ENCODE data around the gene PNCK.

DNA sequence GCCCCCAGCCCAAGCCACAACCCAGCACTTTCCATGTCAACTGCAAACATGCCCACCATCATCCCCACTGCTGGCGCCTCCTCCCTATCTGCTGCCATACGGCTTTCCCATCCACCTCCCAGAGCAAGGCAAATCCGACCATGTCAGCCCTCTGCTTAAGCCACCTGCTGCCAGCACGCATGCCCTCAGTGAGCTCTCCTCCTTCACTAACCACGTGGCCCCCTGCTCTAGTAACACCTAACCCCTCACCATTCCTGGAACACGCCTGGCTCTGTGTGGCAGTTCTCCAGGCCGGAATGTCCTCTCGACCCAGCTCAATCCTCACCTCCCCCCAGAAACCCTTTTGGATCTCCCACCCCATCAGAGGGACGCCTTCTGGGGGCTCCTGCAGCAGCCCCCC lies 33.2 kb upstream of the PNCK start:
- TF ChIP-seq EZH2 (IDR thresholded peaks at IDR 0.05; ENCODE audit: insufficient read depth, poor library complexity, severe bottlenecking) (no peak), EZH2phosphoT487 (IDR thresholded peaks at IDR 0.05; ENCODE audit: insufficient read depth, low read depth) (no peak)
